Dedifferentiated amniotic fluid mesenchymal stem cell (primary cell): ENCODE results near the gene ANGPTL8.

Source experiments
- DNase-seq: peaks from one replicate; pipeline ENCODE4 v3.0.0-alpha.2; 2016; ENCODE audit errors: extremely low spot score

The ANGPTL8 gene

DNA sequence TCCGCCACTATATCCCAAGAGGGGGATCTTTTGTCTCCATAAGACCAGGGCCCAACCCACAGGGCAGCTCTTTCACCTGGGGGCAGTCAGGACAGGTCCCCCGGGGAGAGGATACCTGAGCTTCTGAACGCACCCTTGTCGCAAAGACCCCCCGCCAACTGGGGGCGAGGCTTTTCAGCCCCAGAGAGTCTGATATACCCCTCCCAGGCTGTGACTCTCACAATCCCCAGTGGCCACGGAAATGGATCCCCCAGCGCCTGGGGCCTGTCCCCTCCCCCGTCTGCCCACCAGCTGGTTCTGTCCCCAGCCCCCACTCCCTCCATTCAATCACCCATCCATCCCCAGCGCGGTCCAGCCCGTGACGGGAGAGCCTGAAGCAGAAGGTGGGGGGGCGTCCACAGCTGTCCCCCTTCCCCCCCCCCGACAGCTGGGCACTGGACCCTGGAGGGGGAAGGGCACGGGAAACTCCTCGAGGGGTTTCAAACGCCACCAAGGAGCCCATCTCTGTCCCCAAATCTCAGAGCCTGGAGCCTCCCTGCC is 22.1 kb downstream of the ANGPTL8 start:
- no peak for DNase-seq

DNA sequence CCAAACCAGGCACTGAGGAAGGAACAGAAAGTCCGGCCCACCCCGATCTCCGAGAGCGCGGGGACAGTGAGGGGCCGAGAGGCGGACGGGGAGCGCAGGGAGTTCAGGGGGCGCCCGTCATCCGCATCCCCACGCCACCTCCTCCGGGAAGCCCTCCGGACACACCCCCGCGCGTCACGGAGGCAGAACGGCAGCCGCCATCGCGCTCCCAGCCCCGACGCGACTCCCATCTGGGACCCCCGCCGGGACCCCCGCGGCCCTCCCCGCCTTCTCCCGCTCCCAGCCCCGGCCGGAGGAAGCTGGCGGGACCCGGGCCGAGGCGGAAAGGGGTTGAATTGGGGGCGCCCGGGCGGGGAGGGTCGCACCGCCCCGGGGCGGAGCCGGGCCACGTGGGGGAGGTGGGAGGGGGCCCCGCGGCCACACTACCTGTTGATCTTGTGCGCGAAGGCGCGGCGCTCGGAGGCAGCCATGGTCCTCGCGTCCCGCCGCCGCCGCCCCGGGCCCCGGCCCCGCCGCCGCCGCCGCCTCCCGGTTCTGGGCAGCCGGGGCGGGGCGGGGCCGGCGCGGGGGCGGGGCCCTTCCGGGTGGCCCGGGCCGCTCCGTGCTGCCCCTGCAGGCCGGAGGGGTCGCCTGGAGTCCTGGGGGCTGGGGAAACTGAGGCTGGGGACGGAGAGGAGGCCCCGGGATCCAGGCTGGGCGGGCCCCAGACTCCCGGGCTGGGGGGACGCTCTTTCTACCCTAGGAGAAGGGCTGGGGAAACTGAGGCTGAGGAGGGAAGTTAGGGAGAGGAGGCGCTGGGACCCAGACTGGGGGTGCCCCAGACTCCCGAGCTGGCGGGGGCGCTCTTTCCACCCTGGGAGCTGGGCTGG is 22.8 kb downstream of the ANGPTL8 start, which contains the start of gene DOCK6:
Gene DOCK6 (minus strand): TSS at position 554 of the 869 bp plus-strand sequence. CDS start 84 bp downstream, at position 470.
- no peak for DNase-seq

DNA sequence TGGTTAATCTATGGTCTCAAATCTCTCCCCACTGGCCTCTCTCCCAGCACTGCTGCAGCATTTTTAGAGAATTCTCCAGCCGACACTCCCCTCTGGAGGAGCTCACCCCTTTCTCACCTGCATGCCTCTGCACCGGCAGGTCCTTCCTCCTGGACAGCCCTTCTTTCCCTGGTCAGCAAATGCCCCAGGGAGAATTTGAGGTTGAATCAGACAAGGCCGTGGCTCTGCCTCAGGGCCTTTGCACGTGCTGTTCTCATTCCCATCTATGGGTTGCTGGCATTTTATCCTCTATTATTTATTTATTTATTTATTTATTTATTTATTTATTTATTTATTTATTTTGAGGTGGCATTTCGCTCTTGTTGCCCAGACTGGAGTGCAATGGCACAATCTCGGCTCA is 24.3 kb downstream of the ANGPTL8 start:
- no peak for DNase-seq

DNA sequence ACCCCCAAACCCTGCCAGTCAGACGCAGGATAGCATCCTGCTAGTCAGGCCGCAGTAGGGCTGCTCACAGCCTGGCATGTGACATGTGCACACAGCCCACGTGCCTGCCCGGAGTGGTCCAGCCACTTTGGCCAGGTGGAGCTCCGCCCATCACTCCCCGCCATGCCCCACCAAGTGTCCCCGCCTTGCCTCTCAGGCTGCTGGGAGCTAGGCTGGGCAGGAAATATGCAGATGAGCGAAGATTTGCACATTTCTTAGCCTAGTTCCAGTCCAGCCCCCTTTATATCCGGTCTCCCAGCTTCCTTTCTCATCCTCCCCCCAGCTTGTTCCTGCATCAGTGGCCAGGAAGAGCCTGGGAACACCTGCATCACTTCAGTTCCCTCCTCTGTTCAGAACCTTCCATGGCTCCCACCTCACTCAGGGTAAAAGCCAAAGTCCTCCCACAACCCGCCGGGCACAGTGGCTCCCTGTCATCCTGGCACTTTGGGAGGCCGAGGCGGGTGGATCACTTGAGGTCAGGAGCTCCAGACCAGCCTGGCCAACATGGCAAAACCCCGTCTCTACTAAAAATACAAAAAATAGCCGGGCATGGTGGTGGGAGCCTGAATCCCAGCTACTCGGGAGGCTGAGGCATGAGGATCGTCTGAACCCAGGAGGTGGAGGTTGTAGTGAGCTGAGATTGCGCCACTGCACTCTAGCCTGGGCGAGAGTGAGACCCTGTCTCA is 25.2 kb downstream of the ANGPTL8 start:
- no peak for DNase-seq

DNA sequence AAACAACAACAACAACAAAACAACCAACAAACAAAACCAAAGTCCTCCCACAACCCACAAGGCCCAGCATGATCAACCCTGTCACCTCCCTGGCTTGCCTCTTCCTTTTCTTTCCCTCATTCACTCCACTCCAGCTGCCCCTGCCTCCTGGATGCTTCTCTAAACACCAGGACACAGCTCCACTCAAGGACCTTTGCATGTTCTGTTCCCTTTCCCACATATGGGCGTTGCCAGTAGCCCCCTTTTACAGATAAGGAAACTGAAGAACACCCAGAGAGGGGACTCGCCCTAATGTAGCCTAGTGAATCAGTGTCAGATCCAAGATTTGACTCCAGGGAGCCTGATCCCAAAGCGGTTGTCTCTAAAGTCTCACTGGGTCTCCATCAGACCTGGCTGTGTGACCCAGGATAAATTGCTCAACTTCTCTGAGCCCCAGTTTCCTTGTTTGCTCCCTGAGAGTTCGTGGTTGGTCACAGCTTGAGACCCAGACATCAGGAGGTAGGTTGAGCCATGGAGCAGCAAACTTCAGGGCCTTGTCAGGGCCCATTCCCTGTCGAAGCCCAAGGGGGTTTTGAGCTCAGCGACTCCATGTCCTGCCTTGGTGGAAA is 25.9 kb downstream of the ANGPTL8 start:
- no peak for DNase-seq

DNA sequence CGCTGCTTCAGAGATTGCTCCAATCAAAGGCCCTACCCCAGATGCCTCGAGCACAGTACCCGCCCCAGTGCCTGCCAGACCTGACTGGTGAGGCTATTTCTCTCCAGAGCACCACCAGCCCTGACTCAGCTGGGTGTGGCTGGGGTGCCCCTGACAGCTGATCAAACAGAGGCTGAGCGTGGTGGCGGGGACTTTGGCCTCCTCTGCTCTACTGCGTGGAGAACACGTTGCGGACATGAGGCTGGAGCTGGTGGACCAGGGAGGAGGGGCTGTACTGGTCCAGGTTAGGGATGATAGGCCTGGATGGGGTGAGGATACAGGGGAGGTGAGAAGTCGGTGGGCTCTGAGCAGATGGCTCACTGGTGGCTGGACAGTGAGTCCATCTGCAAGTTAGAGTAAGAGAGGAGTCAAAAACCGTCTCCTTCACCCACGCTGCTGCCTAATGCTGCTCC is 26.4 kb downstream of the ANGPTL8 start:
- no peak for DNase-seq

DNA sequence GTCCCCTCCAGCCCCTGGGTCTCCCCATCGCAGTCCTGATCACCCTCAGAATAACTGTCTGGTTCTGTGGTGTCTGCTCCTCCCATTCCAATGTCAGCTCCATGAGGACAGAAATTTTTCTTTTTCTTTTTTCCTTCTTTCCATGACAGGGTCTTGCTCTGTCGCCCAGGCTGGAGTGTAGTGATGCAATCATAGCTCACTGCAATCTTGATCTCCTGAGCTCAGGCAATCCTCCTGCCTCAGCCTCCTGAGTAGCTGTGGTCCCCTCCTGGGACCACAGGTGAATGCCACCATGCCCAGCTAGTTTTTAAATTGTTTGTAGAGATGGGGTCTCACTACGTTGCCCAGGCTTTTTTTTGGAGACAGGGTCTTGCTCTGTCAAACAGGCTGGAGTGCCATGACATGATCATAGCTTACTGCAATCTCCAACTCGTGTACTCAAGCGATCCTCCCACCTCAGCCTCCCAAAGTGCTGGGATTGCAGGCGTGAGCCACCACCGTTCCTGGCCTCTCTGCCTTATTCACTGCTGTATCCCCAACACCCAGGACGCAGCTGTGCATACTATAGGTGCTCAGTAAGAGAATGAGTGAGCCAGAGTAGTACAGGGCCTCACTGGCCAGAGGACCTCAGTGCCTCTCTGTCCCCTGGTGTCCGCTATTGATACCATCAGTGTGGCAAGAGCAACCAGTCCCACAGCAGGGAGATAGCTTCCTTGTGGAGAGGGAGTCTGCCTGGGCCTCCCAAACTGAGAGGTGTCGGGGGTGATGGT is 28.1 kb downstream of the ANGPTL8 start:
- no peak for DNase-seq

DNA sequence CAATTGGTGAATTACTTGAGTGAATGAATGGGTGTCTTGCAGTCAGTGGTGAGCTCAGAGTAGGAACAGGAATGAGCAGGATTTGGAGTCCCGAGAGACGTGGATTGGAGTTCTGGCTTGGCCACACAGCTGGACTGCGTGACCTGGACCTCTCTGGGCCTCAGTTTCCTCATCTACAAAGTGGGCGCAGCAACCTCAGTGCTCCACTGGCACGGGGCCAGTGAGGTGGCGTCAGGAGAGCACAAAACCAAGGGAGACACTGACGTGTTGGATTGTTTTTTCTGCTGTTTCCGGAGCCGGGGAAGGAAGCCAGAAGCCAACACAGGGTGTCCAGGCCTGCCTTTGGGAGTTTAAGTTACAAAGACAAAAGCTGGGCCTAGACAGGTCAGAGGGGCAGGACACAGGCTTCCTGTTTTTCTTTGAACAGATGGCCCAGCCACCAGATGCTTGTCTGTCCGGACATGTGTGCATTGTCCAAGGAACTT is 29.4 kb downstream of the ANGPTL8 start:
- no peak for DNase-seq

DNA sequence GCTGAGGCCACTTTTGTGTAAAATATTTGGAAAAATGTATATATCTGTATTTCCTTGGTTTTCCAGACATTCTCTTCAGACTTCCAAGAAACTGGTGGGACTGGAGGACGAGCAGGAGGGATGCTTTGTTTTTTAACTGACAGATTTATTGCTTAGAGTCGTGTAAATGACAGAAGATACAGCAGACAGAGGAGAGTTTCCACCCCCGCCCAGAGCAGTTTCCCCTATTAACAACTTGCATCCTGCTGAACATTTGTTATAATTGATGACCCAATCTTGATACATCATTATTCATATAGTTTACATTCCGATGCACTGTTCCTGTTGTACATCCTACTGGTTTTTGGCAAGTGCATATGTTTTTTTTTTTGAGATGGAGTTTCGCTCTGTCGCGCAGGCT is 30.0 kb downstream of the ANGPTL8 start:
- DNase-seq: no peak

DNA sequence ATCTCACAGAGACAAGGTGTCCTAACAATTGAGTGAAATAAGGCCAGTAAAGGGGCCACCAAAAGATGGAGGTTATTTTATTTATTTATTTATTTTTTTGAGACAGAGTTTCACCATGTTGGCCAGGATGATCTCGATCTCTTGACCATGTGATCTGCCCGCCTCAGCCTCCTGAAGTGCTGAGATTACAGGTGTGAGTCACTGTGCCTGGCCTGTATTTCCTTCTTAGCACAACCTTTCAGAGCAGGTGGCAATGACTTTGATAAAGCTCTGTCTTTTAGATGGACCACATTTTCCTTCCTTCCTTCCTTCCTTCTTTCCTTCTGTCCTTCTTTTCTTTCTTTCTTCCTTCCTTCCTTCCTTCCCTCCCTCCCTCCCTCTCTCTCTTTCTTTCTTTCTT is 33.9 kb downstream of the ANGPTL8 start:
- no peak for DNase-seq

DNA sequence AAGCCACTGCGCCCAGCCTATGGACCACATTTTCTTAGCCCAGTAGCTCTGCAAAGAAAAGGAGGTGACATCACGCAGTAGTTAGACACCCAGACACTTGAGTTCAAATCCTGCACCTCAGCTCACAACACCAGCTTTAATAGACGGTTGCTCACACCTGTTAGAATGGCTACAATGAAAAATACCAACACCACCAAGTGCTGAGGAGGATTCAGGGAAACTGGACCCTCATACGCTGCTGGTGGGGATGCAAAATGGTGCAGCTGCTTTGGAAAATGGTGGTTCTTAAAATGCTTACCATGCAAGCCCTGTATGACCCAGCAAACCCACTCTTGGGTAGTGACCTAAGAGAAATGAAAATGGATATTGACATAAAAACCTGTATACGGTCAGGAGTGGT is 34.6 kb downstream of the ANGPTL8 start:
- no peak for DNase-seq

DNA sequence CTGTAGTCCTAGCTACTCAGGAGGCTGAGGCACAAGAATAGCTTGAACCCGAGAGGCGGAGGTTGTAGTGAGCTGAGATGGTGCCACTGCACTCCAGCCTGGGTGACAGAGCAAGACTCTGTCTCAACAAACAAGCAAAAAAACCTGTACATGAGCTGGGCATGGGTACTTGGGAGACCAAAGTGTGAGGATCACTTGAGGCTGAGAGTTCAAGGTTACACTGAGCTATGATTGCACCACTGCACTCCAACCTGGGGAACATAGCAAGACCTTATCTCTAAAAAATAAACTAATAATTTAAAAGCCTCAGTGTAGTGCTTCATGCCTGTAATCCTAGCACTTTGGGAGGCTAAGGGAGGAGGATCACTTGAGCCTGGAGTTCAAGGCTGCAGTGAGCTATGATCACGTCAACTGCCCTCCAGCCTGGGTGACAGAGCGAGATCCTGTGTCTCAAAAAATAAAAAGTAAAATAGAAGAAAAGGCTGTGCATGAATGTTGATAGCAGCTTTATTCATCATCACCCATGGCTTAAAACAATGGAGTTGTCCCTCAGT is 35.2 kb downstream of the ANGPTL8 start:
- DNase-seq: no peak

DNA sequence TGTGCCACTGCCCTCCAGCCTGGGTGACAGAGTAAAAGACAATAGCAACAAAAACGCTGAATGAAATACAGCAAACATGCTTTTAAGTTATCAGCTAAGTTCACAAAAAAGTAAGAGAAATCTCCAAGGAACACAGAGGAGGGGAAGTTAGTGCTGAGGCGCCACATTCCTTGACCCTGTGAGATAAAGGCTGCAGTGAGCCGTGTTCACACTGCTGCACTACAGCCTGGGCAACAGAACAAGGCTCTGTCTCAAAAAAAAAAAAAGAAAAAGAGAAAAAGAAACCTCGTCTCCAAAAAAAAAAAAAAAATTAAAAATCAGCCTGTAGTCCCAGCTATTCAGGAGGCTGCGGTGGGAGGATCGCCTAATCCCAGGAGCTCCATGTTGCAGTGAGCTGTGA is 39.3 kb downstream of the ANGPTL8 start:
- no peak for DNase-seq

DNA sequence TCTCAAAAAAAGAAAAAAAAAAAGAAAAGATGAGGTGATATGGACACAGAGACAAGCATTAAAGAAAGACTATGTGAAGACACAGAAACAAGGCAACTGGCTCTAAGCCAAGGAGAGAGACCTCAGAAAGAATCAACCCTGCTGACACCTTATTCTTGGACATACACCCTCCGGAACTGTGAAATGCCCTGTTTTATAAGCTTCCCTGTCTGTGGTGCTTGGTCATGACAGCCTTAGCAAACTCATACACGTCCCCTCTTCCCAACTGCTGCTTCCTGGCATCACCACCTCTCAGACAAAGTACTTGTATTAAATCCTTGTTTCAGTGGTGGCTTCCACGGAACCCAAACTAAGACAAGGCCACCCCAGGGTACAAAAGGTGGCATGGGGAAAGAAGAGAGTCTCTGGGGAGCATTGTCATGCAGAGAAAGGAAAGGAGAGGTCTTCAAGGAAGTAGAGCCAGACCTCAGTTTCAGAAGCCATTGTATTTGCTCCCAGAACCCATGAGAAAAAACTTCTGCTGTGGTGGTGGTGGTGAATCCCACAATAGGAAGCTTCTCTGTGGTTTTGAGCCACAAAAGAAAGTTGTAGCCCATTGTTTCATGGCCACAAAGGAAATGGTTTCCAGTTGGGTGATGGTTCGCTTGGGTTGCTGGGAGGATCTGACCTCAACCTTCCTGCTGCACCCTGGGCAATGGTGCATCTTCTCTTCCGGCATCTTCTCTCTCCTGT is 40.3 kb downstream of the ANGPTL8 start:
- DNase-seq: no peak

DNA sequence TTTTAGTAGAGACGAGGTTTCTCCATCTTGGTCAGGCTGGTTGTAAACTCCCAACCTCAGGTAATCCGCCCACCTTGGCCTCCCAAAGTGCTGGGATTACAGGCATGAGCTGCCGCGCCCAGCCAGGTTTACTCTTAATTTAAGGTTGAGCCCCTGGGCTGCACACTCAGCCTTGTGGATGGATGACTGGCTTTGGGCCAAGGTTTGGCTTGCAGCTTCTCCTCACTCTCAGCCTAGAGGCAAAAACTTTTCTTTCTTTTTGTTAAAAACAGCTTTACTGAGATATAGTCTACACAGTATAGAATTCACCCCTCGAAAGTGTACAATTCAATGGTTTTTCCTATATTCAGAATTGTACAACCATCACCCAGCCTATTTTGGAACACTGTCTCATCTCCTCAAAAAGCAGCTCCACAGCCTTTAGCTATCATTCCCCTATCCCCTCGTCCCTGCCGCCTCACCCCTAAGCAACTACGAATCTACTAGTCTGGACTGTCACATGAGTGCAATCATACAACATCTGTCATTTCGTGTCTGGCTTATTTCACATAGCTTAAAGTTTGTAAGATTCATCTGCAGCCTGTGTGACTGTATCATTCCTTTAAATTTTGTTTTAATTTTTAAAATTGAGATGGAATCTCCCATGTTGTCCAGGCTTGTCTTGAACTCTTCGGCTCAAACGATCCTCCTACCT is 42.1 kb downstream of the ANGPTL8 start:
- no peak for DNase-seq

DNA sequence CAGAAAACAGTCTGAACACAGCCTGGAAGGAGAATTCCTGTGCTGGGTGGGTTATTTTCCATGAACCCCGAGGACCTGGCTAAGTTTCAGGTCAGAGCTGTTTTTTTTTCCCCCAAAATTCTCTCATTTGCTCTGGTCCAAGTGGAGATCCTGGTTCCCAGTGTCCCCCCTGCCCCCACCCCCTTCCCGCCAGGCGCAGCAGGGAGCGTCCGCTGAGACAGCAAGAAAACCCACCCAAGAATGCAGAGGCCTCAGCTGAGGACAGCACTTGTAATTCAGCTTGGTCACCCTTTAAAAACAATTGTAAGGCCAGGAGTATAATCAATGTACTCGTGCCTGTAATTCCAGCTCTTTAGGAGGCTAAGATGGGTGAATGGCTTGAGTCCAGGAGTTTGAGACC is 45.1 kb downstream of the ANGPTL8 start:
- no peak for DNase-seq

DNA sequence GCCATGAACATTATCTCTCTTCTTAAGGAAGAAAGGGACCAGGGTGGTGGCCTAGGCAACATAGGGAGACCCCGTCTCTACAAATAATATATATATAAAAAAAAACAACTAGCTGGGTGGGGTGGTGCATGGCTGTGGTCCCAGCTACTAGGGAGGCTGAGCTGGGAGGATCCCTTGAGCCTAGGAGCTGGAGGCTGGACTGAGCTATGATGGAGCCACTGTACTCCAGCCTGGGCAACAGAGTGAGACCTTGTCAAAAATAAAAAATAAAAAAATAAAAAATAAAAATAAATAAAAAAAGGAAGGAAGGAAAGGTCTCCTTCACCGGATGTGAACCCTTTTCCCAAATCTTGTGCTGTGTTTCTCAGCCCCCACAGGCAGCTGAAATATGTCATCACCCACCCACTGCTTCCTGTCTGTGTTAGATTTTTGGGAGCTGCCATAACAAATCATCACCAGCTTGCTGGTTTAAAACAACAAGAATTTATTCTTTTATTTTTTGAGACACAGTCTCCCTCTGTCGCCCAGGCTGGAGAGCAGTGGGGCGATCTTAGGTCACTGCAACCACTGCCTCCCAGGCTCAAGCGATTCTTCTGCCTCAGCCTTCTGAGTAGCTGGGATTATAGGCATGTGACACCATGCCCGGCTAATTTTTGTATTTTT is 47.0 kb downstream of the ANGPTL8 start:
- DNase-seq: peak; percentile 44

DNA sequence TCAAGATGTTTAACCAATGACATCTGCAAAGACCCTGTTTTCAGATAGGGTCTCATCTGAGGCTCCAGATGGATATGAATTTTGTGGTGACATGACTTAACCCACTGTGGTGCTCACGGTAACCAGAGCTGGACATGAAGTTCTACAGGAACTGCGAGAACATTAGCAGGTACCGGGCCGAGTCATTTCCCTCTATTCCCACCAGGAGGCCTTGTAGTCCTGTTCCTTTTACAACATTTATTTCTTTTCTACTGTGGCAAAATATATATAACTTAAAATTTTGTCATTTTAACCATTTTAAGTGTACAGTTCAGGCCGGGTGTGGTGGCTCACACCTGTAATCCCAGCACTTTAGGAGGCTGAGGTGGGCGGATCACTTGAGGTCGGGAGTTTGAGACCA is 48.9 kb downstream of the ANGPTL8 start:
- no peak for DNase-seq

DNA sequence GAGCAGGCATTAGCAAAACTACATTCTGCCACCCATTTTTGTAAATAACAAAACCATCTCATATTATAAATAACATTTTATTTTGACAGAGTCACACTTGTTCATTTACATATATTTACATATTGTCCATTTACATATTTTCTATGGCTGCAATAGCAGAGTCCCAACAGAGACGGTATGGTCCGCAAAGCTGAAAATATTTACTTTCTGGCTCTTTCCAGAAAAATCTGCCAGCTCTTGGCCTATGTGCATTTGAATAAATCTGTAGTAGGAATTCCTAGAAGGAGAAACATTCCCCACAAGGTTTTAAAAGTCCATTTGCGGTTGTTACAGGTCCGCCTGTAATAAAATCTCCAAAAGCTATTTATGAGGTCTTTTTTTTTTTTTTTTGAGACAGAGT is 50.8 kb downstream of the ANGPTL8 start:
- DNase-seq: no peak
